NCI-H187 (cell line): ENCODE data around the gene ENDOD1.
"Not testable (repeated sequence)": the region's sequence is repeated elsewhere in the genome, so short reads cannot be mapped to it uniquely, and the experiment has no call there.

Experiments used
- DNase-seq, 2 experiments: peaks; one replicate each; lab custom pipeline; 2025; lab: John Stamatoyannopoulos, UW

Gene ENDOD1

GRCh38 chr11:95103701-95104100, 14.1 kb downstream of the ENDOD1 start:
- DNase-seq: no peak

DNA sequence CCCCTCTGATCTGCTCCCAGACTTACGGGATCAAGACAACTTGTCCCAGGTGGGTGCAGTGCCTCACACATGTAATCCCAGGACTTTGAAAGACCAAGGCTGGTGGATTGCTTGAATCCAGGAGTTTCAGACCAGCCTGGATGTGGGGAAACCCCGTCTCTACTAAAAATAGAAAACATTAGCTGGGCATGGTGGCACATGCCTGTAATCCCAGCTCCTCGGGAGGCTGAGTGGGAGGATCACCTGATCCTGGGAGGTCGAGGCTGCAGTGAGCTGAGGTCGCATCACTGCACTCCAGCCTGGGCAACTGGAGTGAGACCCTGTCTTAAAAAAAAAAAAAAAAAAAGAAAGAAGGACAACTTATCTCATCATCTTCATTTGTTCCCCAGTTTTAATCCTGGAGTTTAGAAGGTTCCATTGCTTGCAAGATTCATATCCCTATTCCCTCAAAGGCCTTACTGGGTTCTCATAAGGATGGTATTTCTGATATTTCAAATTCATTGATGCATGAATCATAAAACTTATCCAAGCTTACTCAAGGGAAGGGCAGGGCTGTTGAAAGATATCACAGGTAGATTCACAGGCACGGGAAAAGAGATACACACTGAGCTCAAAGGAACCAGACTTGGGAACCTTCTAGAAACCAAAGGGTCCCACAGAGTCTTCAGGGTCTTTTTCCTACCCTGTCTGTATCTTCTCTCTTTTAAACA, 14.6 kb downstream of the ENDOD1 start:
- DNase-seq: no peak

DNA sequence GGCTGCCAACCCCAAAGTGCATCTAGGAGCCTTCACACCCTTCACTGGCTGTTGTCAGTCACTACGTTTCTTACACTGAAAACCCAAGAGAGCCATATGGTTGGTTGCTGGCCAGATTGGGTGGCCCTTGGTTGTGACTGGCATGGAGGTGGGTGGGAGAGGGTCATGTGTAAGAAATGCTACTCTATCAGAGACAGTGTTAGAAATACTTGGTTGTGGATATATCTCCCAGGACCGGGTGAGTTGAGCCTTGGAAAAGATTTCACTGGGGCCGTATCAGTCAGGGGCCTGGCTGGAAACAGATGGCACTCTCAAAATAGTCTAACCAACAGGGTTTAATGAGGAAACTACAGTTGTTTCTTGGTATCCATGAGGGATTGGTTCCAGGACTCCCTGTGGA, 15.2 kb downstream of the ENDOD1 start:
- no peak for DNase-seq

DNA sequence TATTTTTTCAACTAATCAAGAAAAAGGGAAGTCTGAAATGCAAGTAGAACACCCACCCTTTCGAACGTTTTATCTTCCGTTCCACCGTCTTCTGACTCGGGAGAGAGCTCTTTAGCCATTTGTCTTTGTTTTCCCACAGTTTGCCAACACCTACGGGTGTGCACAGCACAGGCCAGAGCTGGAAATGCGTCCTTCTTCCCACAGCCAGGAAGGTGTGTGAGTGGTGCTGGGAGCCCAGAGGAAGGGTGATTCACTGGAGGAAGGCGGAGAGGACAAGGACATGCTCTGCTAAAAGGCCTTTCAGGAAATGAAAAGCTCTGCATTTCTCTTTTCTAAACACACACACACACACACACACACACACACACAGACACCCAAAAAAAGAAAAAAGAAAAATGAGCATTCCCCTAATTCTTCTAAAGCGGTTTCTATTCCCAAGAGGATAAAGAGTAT, 18.5 kb downstream of the ENDOD1 start:
- DNase-seq: no peak

GRCh38 chr11:95108671-95109551, 19.3 kb downstream of the ENDOD1 start:
- DNase-seq: no peak

DNA sequence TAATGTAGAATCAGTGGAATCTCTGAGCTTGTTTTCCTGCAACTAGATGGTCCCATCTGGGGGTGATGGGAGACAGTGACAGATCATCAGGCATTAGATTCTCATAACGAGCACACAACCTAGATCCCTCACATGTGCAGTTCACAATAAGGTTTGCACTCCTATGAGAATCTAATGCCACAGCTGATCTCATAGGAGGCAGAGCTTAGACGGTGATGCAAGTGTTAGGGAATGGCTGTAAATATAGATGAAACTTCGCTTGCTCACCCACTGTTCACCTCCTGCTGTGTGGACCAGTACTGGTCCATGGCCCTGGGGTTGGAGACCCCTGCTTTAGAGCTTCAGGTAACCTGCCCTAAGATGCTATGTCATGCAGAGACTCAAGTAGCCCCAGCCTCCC, 21.8 kb downstream of the ENDOD1 start:
- not testable (repeated sequence) for DNase-seq

DNA sequence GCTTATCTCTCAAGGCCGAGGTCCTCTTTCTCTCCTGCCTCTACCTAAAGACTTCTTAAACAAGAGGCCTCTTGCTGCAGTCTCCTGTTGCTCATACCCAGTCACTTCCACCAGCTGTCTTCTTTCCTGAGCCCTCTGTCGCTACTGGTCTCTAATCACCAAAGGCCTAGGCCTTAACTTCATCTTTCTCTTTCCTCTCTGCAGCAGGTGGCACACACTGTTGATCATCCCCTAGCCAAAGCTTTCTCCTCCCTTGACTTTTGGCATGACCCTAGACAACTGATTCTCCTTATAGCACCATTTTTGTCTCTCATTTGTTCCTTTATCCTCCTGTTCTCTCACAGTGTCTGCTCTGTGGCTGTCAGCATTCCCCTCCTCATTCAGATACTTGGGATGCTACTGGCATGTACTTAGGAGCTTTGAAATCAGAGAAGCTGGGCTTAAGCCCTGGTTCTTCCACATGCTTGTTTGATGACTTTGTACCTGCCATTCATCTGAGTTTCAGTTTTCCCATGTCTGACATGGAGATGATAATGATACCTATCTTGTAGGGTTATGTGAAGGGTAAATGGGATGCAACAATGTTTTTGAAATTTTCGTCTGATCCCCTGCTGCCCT, 22.4 kb downstream of the ENDOD1 start:
- no peak for DNase-seq

- no peak for DNase-seq
Observed at GRCh38 chr11:95115597-95115996, 26.0 kb downstream of the ENDOD1 start.

GRCh38 chr11:95119361-95120060, 29.9 kb downstream of the ENDOD1 start:
- DNase-seq: no peak

GRCh38 chr11:95121698-95122097, 32.1 kb downstream of the ENDOD1 start:
- no peak for DNase-seq

DNA sequence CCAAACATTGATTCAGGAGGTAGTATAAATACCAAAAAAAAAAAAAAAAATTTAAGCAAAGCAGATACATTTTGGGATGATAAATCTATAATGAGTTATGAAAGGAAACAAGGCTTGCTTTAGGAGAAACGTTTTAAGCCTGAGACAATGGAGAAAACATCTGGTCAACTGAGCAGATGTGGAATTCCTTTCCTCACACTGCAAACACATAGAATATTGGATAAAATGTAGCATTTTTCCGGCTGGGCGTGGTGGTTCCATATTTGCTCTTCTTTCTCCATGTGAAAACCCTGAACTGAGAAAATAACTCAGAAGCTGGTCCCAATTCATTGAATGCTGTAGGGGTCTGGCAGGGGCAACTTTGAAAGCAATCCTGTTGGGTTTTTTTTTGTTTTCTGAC, 33.9 kb downstream of the ENDOD1 start:
- no peak for DNase-seq

GRCh38 chr11:95128602-95129001, 39.0 kb downstream of the ENDOD1 start:
- DNase-seq: no peak

DNA sequence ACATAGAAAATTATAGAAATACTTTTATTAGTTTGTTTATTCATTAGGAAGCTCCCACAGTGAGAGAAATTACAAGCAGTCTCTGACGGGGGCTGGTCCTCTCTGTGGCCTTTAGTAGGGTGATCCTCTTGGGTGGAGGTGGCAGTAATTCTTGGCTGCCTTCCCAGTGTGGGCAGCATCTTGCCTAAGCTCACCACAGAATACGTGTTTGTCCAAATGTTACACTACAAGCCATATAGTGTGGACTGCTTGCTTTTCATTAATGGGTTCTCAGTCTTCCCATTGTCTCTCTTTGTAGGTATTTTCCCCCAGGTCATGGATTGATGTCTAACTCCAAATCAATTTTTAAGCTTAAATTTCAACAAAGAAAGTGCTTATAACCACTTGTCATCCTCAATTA, 43.3 kb downstream of the ENDOD1 start:
- DNase-seq: no peak

- DNase-seq: no peak
Observed at GRCh38 chr11:95134491-95134890, 44.8 kb downstream of the ENDOD1 start.

DNA sequence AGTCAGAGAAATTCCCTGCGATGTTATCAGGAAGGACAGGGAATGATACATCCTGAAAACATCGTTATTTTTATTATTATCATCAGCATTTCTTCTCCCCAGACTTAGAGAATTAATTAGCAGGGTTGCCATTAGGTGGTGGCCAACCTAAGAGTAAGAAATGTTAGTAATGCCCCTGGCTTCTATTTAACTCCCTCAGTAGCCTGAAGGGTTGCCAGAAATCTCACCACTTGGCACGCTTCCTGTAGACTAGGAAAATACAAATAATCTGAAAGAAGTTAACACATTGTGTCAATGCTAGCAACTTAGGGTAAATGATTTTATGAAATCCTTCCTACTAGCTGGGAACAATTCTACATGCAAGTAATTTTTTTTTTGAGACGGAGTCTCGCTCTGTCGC, 45.5 kb downstream of the ENDOD1 start:
- DNase-seq: no peak

GRCh38 chr11:95135880-95136279, 46.2 kb downstream of the ENDOD1 start:
- DNase-seq: no peak

DNA sequence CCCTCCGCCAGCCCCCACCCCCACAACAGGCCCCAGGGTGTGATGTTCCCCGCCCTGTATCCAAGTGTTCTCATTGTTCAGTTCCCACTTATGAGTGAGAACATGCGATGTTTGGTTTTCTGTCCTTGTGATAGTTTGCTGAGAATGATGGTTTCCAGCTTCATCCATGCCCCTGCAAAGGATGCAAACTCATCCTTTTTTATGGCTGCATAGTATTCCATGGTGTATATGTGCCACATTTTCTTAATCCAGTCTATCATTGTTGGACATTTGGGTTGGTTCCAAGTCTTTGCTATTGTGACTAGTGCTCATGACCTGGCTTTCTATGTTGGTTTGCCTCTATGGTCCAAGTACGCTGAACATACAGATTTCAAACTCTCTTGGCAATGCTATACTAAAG, 47.1 kb downstream of the ENDOD1 start:
- DNase-seq: not testable (repeated sequence)

DNA sequence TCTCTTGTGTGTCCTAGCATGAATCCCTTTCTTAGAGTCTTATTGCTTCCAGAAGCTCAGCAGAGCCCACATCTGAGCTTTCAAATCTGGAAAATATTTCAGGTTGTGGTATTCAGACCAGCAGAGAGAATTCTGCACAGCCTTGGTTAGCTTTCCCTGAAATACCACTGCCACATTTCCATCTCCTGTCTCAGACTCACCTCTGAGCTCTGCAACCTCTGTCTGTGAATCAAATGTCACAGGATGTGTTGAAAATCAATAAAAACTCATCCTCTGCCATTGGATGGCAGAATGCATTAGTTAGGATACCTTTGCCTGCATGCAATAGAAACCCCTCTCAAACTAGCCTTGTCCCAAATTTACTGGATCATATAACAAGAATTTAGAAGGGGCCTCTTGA, 47.7 kb downstream of the ENDOD1 start:
- no peak for DNase-seq

- no peak for DNase-seq
Observed at GRCh38 chr11:95138448-95138847, 48.8 kb downstream of the ENDOD1 start.

DNA sequence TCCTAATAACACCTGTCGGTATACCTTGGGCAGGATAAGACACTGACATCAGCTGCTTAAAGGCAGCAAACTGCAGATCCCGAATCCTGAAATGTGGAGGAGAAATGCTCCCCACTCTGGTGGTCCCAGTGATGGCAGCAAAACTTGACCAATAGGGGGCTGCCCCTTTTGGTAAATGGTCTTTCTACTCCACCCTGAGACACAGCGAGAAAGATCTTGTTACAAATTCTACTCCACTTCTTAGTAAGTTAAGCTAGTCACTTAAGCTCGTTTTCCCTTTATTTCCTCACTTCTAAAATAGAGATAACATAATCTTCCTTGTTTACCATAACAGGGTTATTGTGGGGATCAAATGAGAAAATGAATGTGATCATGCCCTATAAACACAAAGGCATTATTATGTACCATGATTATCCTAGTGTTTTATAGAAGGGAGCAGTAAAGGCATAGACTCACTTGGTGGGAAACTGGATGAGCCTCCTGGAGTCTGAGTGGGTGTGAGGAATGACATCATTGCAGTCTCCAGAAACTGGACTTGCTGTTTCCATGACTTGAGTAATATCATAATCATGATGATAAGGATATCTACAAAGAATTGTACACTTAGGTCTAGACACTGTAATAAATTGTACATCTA, 50.9 kb downstream of the ENDOD1 start:
- no peak for DNase-seq

DNA sequence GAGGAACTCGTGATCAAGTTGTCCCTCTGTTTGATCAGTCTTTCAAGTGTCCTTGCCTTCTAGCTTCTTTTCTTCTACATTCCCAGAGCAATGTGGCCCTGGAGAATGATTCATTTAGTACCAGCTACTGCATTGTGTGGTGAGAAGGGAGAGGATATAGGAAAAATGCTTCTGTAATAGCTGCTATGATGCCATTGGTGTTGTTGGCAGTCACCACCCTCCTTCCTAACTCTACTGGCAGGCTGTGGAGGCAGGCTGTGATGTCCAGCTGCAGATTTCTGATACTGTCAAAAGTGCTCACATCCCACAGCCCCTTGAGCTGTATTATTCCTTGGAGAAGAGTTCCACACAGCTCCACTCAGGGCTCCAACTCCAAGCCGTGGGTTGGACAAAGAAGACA, 52.8 kb downstream of the ENDOD1 start:
- no peak for DNase-seq
